OCI-LY1 (cell line): Measurements from ENCODE around the gene MRPL22.
"Not testable (repeated sequence)": the region's sequence is repeated elsewhere in the genome, so short reads cannot be mapped to it uniquely, and the experiment has no call there.

Experiments used
- EZH2 ChIP-seq: fragments of 200-600 bp; sonication (generic), shearing (Covaris generic); IDR thresholded peaks from 2 replicates; pipeline ENCODE4 v1.8.0; 2017; ENCODE audit warnings: borderline replicate concordance, mixed run types, mild to moderate bottlenecking, antibody characterized with exemption, low read length, moderate library complexity, mixed read lengths
- TF ChIP-seq, protein P1 (sequence below): fragments of 200-600 bp; sonication (generic), shearing (Covaris generic); IDR thresholded peaks from 2 replicates; pipeline ENCODE4 v1.5.1; 2017; ENCODE audit warnings: mild to moderate bottlenecking, antibody characterized with exemption, low read length, moderate library complexity, mixed read lengths

DNA sequence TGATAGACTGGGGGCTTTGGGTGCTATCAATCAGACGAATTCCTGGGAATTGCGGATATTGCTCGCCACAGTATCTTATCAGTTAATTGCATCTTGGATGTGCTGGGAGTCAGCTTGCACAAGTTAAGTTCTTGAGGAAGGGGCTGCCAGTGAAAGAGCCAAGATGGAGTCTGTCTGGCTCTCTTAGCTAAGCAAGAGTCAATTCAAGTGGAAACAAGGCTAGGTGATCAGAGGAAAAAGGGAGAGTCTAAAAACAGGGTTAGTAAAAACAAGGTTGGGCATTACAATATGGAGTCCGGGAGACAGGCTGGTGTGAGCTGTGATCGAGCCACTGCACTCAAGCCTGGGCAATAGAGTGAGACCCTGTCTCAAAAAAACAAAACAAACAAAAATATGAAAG is 1.5 kb upstream of the MRPL22 start:
- TF ChIP-seq, protein P1, sequence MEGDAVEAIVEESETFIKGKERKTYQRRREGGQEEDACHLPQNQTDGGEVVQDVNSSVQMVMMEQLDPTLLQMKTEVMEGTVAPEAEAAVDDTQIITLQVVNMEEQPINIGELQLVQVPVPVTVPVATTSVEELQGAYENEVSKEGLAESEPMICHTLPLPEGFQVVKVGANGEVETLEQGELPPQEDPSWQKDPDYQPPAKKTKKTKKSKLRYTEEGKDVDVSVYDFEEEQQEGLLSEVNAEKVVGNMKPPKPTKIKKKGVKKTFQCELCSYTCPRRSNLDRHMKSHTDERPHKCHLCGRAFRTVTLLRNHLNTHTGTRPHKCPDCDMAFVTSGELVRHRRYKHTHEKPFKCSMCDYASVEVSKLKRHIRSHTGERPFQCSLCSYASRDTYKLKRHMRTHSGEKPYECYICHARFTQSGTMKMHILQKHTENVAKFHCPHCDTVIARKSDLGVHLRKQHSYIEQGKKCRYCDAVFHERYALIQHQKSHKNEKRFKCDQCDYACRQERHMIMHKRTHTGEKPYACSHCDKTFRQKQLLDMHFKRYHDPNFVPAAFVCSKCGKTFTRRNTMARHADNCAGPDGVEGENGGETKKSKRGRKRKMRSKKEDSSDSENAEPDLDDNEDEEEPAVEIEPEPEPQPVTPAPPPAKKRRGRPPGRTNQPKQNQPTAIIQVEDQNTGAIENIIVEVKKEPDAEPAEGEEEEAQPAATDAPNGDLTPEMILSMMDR = not testable (repeated sequence)
- not testable (repeated sequence) for TF ChIP-seq EZH2
